ENCODE data around the gene CALN1. TPM values are rescaled to one million over a fixed set of nuclear protein-coding genes. Genes with fewer than 3 reads are reported as not detected.

Gene CALN1
- total RNA-seq, 2 donors from 2014 or later = 4.3 to 6.9 TPM

GRCh38 chr7:71775648-71776047 lies 636.5 kb downstream of the CALN1 start:
- WGBS, 2 experiments (ENCODE audit: insufficient coverage in 1 of 2, insufficient read length in 1 of 2) = 74 to 82% methylated on average over 4 to 5 of the region's 5 CpGs

GRCh38 chr7:71772779-71773178 lies 639.4 kb downstream of the CALN1 start:
- no peaks in the 10 kb centered on the region for H3K36me3 Mint-ChIP-seq (ENCODE audit: low read depth)
- H3K36me3 ChIP-seq (ENCODE audit: control insufficient read depth, insufficient read depth, low read length) = no peaks in the 10 kb centered on the region
- no peaks in the 10 kb centered on the region for H3K27me3 ChIP-seq (ENCODE audit: control insufficient read depth, insufficient read depth, low read length, poor library complexity, severe bottlenecking)
- no peak overlapping the region for H3K4me3 ChIP-seq (ENCODE audit: low read length)
- no peak for DNase-seq
- H3K9me3 ChIP-seq (ENCODE audit: control insufficient read depth, low read length) = no peaks in the 10 kb centered on the region
- H3K27ac Mint-ChIP-seq = no peak overlapping the region
- H3K4me1 ChIP-seq (ENCODE audit: control insufficient read depth, insufficient read depth, low read length) = no peaks in the 10 kb centered on the region
- WGBS, 2 experiments (ENCODE audit: insufficient coverage in 1 of 2, insufficient read length in 1 of 2) = 80 to 81% methylated on average over 2 to 3 of the region's 3 CpGs
- no peaks in the 10 kb centered on the region for H3K4me1 Mint-ChIP-seq
- H3K9ac ChIP-seq (ENCODE audit: extremely low read depth, low read length, poor library complexity, severe bottlenecking) = no peak overlapping the region
- H3K27ac ChIP-seq (ENCODE audit: low read depth, low read length) = no peak overlapping the region
- no peak overlapping the region for H3K4me3 Mint-ChIP-seq
- TF ChIP-seq CTCF (conservative IDR thresholded peaks at IDR 0.05) = no peak
- H3K27me3 Mint-ChIP-seq (ENCODE audit: insufficient read depth) = peaks cover 15% of the 10 kb centered on the region
- H3K9me3 Mint-ChIP-seq = no peaks in the 10 kb centered on the region

More at GRCh38 chr7:71775648-71776047, 636.5 kb downstream of the CALN1 start:
- Mint-ChIP-seq H3K9me3 (no peaks in the 10 kb centered on the region), H3K27me3 (ENCODE audit: insufficient read depth) (peaks cover 22% of the 10 kb centered on the region), H3K4me3 (no peak overlapping the region), H3K27ac (no peak overlapping the region), H3K4me1 (peaks cover 5% of the 10 kb centered on the region), H3K36me3 (ENCODE audit: low read depth) (no peaks in the 10 kb centered on the region)
- no peak overlapping the region for H3K27ac ChIP-seq (ENCODE audit: low read depth, low read length)
- no peaks in the 10 kb centered on the region for H3K9me3 ChIP-seq (ENCODE audit: control insufficient read depth, low read length)
- no peaks in the 10 kb centered on the region for H3K36me3 ChIP-seq (ENCODE audit: control insufficient read depth, insufficient read depth, low read length)
- no peaks in the 10 kb centered on the region for H3K4me1 ChIP-seq (ENCODE audit: control insufficient read depth, insufficient read depth, low read length)
- H3K9ac ChIP-seq (ENCODE audit: extremely low read depth, low read length, poor library complexity, severe bottlenecking) = no peak overlapping the region
- DNase-seq = no peak
- no peaks in the 10 kb centered on the region for H3K27me3 ChIP-seq (ENCODE audit: control insufficient read depth, insufficient read depth, low read length, poor library complexity, severe bottlenecking)
- no peak for TF ChIP-seq CTCF (conservative IDR thresholded peaks at IDR 0.05)
- H3K4me3 ChIP-seq (ENCODE audit: low read length) = no peak overlapping the region

- TF ChIP-seq CTCF (conservative IDR thresholded peaks at IDR 0.05) = no peak
- no peak overlapping the region for H3K27ac Mint-ChIP-seq
- H3K27me3 ChIP-seq (ENCODE audit: control insufficient read depth, insufficient read depth, low read length, poor library complexity, severe bottlenecking) = no peaks in the 10 kb centered on the region
Observed at GRCh38 chr7:71770269-71770907, 641.8 kb downstream of the CALN1 start.

More at GRCh38 chr7:71770269-71770907, 641.8 kb downstream of the CALN1 start:
- H3K36me3 Mint-ChIP-seq (ENCODE audit: low read depth) = no peaks in the 10 kb centered on the region
- no peaks in the 10 kb centered on the region for H3K9me3 Mint-ChIP-seq
- no peak overlapping the region for H3K4me3 Mint-ChIP-seq
- 90 to 93% methylated on average over 6 to 11 of the region's 11 CpGs for WGBS, 2 experiments (ENCODE audit: insufficient coverage in 1 of 2, insufficient read length in 1 of 2)
- no peaks in the 10 kb centered on the region for H3K36me3 ChIP-seq (ENCODE audit: control insufficient read depth, insufficient read depth, low read length)
- no peaks in the 10 kb centered on the region for H3K9me3 ChIP-seq (ENCODE audit: control insufficient read depth, low read length)
- H3K9ac ChIP-seq (ENCODE audit: extremely low read depth, low read length, poor library complexity, severe bottlenecking) = no peak overlapping the region
- no peaks in the 10 kb centered on the region for H3K4me1 ChIP-seq (ENCODE audit: control insufficient read depth, insufficient read depth, low read length)
- H3K4me1 Mint-ChIP-seq = no peaks in the 10 kb centered on the region
- H3K27ac ChIP-seq (ENCODE audit: low read depth, low read length) = no peak overlapping the region
- no peak for DNase-seq
- no peak overlapping the region for H3K4me3 ChIP-seq (ENCODE audit: low read length)
- H3K27me3 Mint-ChIP-seq (ENCODE audit: insufficient read depth) = peaks cover 11% of the 10 kb centered on the region

All from endodermal cell (in vitro differentiated cells).